ENCODE measurements around the gene ACOT12. TPM values are rescaled to one million over a fixed set of nuclear protein-coding genes. Genes with fewer than 3 reads are reported as not detected.

The ACOT12 gene
- total and polyA plus RNA-seq, 2 of the 13 experiments (the other 11 are each of a cell fraction or from before 2014, with no cell fraction given): not detected

DNA sequence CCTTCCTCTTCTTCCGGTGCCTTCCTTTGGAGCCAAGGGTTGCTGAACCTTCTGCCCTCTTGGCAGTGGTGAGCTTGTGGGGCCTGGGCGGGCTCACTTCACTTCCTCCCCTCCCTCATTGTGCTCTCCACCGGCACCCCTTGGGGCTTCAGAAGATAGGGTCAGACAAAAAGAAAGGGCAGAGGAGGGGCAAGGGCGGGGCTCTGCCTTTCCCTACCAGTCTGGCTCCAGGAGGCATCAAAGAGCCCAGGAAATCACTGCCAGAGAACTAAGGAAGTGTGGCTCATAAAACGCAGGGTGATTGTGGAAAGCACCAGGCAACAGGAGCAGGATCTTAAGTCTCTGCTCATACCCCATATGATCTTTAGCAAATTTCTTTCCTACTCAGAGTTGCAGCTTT is 34.8 kb downstream of the ACOT12 start:
- H3K36me3 ChIP-seq (replicated peaks in 1 of 2; ENCODE audit: control insufficient read depth in 1 of 2, insufficient read depth in 2 of 2, low read length in 2 of 2): no peaks in the 10 kb centered on the region
- in situ Hi-C loops (cut with HindIII; ENCODE audit: extremely low pct_ligation_motif_present, low pct_unique_long_range_greater_than_20kb) (no loop called here), intact Hi-C loops (cut with micrococcal nuclease; ENCODE audit: unreplicated experiment) (no loop called here)
- ChIA-PET POLR2A (no interaction called here), CTCF (ENCODE audit: low intra/inter-chr PET ratio, low total read pairs) (no interaction called here)
- no peak for DNase-seq (ENCODE audit: low spot score)
- TF ChIP-seq CHD4 (IDR thresholded peaks at IDR 0.05; ENCODE audit: borderline replicate concordance, low read length) (no peak), ZNF205 (CRISPR knock-in tag; IDR thresholded peaks at IDR 0.05) (no peak), ZNF644 (CRISPR knock-in tag; IDR thresholded peaks at IDR 0.05; ENCODE audit: low read depth) (no peak), NCOA2 (CRISPR knock-in tag; IDR thresholded peaks at IDR 0.05) (no peak), TBL1XR1 (IDR thresholded peaks at IDR 0.05; ENCODE audit: borderline replicate concordance, low read length, partially characterized antibody) (no peak), ZNF225 (CRISPR knock-in tag; IDR thresholded peaks at IDR 0.05) (no peak), MLLT10 (CRISPR knock-in tag; IDR thresholded peaks at IDR 0.05) (no peak), ZNF337 (CRISPR knock-in tag; IDR thresholded peaks at IDR 0.05; ENCODE audit: borderline replicate concordance, low read depth) (no peak), RAD51 (IDR thresholded peaks at IDR 0.05; ENCODE audit: borderline replicate concordance) (no peak), NR1H2 (CRISPR knock-in tag; IDR thresholded peaks at IDR 0.05; ENCODE audit: borderline replicate concordance, low read depth) (no peak), KDM1A (CRISPR knock-in tag; IDR thresholded peaks at IDR 0.05) (no peak)
- TF ChIP-seq, protein P1, sequence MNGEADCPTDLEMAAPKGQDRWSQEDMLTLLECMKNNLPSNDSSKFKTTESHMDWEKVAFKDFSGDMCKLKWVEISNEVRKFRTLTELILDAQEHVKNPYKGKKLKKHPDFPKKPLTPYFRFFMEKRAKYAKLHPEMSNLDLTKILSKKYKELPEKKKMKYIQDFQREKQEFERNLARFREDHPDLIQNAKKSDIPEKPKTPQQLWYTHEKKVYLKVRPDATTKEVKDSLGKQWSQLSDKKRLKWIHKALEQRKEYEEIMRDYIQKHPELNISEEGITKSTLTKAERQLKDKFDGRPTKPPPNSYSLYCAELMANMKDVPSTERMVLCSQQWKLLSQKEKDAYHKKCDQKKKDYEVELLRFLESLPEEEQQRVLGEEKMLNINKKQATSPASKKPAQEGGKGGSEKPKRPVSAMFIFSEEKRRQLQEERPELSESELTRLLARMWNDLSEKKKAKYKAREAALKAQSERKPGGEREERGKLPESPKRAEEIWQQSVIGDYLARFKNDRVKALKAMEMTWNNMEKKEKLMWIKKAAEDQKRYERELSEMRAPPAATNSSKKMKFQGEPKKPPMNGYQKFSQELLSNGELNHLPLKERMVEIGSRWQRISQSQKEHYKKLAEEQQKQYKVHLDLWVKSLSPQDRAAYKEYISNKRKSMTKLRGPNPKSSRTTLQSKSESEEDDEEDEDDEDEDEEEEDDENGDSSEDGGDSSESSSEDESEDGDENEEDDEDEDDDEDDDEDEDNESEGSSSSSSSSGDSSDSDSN (CRISPR knock-in tag; IDR thresholded peaks at IDR 0.05): no peak
- H3K9me3 ChIP-seq (ENCODE audit: low read length): no peaks in the 10 kb centered on the region
- H4K20me1 ChIP-seq (ENCODE audit: insufficient read depth, low read length): no peaks in the 10 kb centered on the region
- peaks cover 78% of the 10 kb centered on the region for H3K4me1 ChIP-seq (ENCODE audit: insufficient read depth, low read length)
- H3K4me2 ChIP-seq (ENCODE audit: low read depth, low read length): no peak overlapping the region
- WGBS (ENCODE audit: low lambda C conversion rate): 67% methylated on average over 5 of the region's 5 CpGs
- H3K4me3 ChIP-seq (replicated peaks in 1 of 3; ENCODE audit: insufficient read depth in 1 of 3, low read depth in 2 of 3, low read length in 3 of 3): no peak overlapping the region
- ATAC-seq: no peak
- no peaks in the 10 kb centered on the region for H3K79me2 ChIP-seq (ENCODE audit: insufficient read depth, low read length)
- no peak overlapping the region for H3K27ac ChIP-seq (ENCODE audit: extremely low read length, insufficient read depth, low read length)
- FAIRE-seq: no peak
- no peak overlapping the region for H2AFZ ChIP-seq (ENCODE audit: low read length)
- BruUV-seq (replicated peaks): no TSS peak
- H3K27me3 ChIP-seq (ENCODE audit: control insufficient read depth in 1 of 2, insufficient read depth in 2 of 2, low read length in 2 of 2): no peaks in the 10 kb centered on the region
- H3K9ac ChIP-seq (ENCODE audit: insufficient read depth, low read depth, low read length): no peak overlapping the region
